ENCODE data around the gene CCDC148.

The CCDC148 gene

GRCh38 chr2:158456309-158457066 lies at the start of gene CCDC148, which contains the start of gene PKP4:
Gene CCDC148 (minus strand): TSS chr2:158456753. CDS start chr2:158456439, 314 bp downstream.
Gene PKP4 (plus strand): TSS chr2:158456952. CDS start chr2:158533185, 76,233 bp downstream.
- DNase-seq = peak; percentile 95

GRCh38 chr2:158505448-158505934 lies 48.9 kb upstream of the CCDC148 start:
- no peak for DNase-seq

GRCh38 chr2:158504088-158504487 lies 47.5 kb upstream of the CCDC148 start:
- DNase-seq = no peak

- DNase-seq = no peak
Measured at GRCh38 chr2:158502974-158503373, 46.4 kb upstream of the CCDC148 start.

- peak; percentile 40 for DNase-seq
Measured at GRCh38 chr2:158501301-158501700, 44.7 kb upstream of the CCDC148 start.

- no peak for DNase-seq
Measured at GRCh38 chr2:158500333-158500732, 43.8 kb upstream of the CCDC148 start.

GRCh38 chr2:158499383-158499782 lies 42.8 kb upstream of the CCDC148 start:
- DNase-seq = no peak

GRCh38 chr2:158498749-158499136 lies 42.2 kb upstream of the CCDC148 start:
- DNase-seq = no peak

GRCh38 chr2:158498043-158498748 lies 41.6 kb upstream of the CCDC148 start:
- DNase-seq = no peak

- DNase-seq = no peak
Measured at GRCh38 chr2:158497486-158497885, 40.9 kb upstream of the CCDC148 start.

- DNase-seq = no peak
Measured at GRCh38 chr2:158496986-158497385, 40.4 kb upstream of the CCDC148 start.

GRCh38 chr2:158495175-158495574 lies 38.6 kb upstream of the CCDC148 start:
- no peak for DNase-seq

- DNase-seq = no peak
Measured at GRCh38 chr2:158493458-158493857, 36.9 kb upstream of the CCDC148 start.

GRCh38 chr2:158491072-158491471 lies 34.5 kb upstream of the CCDC148 start:
- no peak for DNase-seq

- DNase-seq = no peak
Measured at GRCh38 chr2:158489366-158490112, 33.0 kb upstream of the CCDC148 start.

- no peak for DNase-seq
Measured at GRCh38 chr2:158488442-158489216, 32.1 kb upstream of the CCDC148 start.

- no peak for DNase-seq
Measured at GRCh38 chr2:158487419-158487818, 30.9 kb upstream of the CCDC148 start.

GRCh38 chr2:158486970-158487325 lies 30.4 kb upstream of the CCDC148 start:
- no peak for DNase-seq

GRCh38 chr2:158486150-158486969 lies 29.8 kb upstream of the CCDC148 start:
- no peak for DNase-seq

- no peak for DNase-seq
Measured at GRCh38 chr2:158484892-158485556, 28.5 kb upstream of the CCDC148 start.

- no peak for DNase-seq
Measured at GRCh38 chr2:158482594-158482993, 26.0 kb upstream of the CCDC148 start.

Measured in femur (tissue), 1 donor.